ENCODE measurements around the gene DNAJB6. TPM values are rescaled to one million over a fixed set of nuclear protein-coding genes. Genes with fewer than 3 reads are reported as not detected.

Gene DNAJB6
- total and polyA plus RNA-seq, 2 donors (not counting 3 experiments of a cell fraction or from before 2014, with no cell fraction given): 69.6 to 135 TPM

DNA sequence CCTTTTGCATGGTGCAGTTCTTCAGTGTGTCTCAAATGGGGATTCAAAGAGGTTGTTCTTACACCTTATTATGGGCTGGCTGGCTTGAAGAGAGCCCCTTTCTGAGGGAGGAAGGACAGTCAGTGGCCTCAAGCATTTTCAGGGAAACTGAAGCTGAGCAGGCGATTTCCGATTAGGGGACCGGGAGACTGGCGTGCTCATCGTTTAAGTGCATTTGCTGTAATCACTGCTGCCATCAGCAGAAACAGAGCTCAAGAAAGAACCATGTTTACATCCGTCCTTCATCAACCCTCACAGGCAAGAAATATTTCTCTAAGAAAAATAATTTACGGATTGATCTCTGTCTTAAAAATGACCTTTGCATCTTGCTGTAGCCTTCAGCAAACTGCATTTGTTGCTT is 32.2 kb downstream of the DNAJB6 start:
- no peak for DNase-seq (ENCODE audit: low read depth, low spot score)
- TF ChIP-seq POLR2AphosphoS5 (IDR thresholded peaks at IDR 0.05; ENCODE audit: insufficient read depth, low read depth, low read length) (no peak), EZH2 (IDR thresholded peaks at IDR 0.05; ENCODE audit: borderline replicate concordance, low read depth, low read length, severe bottlenecking) (no peak), JUN (IDR thresholded peaks at IDR 0.05; ENCODE audit: borderline replicate concordance, insufficient read depth, insufficient read length, low read depth) (no peak), POLR2A (IDR thresholded peaks at IDR 0.05; ENCODE audit: low read depth, low read length) (no peak), FOS (IDR thresholded peaks at IDR 0.05; ENCODE audit: borderline replicate concordance, insufficient read depth, low read length) (no peak), GATA2 (IDR thresholded peaks at IDR 0.05; ENCODE audit: insufficient read depth, insufficient read length, low read depth, low read length) (no peak), MYC (IDR thresholded peaks at IDR 0.05; ENCODE audit: low read depth, low read length) (no peak)
- TF ChIP-seq, protein P1, sequence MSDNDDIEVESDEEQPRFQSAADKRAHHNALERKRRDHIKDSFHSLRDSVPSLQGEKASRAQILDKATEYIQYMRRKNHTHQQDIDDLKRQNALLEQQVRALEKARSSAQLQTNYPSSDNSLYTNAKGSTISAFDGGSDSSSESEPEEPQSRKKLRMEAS (IDR thresholded peaks at IDR 0.05; ENCODE audit: insufficient read depth, insufficient read length): no peak
- TF ChIP-seq, protein P2, sequence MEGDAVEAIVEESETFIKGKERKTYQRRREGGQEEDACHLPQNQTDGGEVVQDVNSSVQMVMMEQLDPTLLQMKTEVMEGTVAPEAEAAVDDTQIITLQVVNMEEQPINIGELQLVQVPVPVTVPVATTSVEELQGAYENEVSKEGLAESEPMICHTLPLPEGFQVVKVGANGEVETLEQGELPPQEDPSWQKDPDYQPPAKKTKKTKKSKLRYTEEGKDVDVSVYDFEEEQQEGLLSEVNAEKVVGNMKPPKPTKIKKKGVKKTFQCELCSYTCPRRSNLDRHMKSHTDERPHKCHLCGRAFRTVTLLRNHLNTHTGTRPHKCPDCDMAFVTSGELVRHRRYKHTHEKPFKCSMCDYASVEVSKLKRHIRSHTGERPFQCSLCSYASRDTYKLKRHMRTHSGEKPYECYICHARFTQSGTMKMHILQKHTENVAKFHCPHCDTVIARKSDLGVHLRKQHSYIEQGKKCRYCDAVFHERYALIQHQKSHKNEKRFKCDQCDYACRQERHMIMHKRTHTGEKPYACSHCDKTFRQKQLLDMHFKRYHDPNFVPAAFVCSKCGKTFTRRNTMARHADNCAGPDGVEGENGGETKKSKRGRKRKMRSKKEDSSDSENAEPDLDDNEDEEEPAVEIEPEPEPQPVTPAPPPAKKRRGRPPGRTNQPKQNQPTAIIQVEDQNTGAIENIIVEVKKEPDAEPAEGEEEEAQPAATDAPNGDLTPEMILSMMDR (IDR thresholded peaks at IDR 0.05; ENCODE audit: extremely low read depth in 1 of 2, insufficient read depth in 1 of 2, low read depth in 1 of 2, low read length in 2 of 2): no peak
- no peak for FAIRE-seq
- intact Hi-C loops (cut with micrococcal nuclease): no loop called here
- dilution Hi-C loops (cut with MboI; ENCODE audit: extremely low pct_ligation_motif_present, low sequenced_read_pairs): no loop called here
- ChIA-PET CTCF (no interaction called here), POLR2A (no interaction called here)
- Histone ChIP-seq H3K9ac (replicated peaks; ENCODE audit: extremely low read depth, insufficient read depth, low read length) (no peak overlapping the region), H4K20me1 (replicated peaks; ENCODE audit: control insufficient read depth, extremely low read depth, insufficient read depth, low read length) (peaks cover 5% of the 10 kb centered on the region), H2AFZ (ENCODE audit: low read depth, low read length) (no peak overlapping the region), H3K27me3 (ENCODE audit: control insufficient read depth in 2 of 2, insufficient read depth in 2 of 2, low read length in 2 of 2) (no peaks in the 10 kb centered on the region), H3K79me2 (ENCODE audit: control insufficient read depth, insufficient read depth, low read length) (peaks cover 68% of the 10 kb centered on the region), H3K9me3 (replicated peaks; ENCODE audit: control insufficient read depth, insufficient read depth, low read length) (no peaks in the 10 kb centered on the region), H3K36me3 (ENCODE audit: control insufficient read depth in 2 of 2, extremely low read depth in 1 of 2, insufficient read depth in 2 of 2, low read length in 2 of 2) (peaks cover 26 to 30% of the 10 kb centered on the region in 2 experiments), H3K9me1 (replicated peaks; ENCODE audit: control insufficient read depth, extremely low read depth, insufficient read depth, low read length) (no peaks in the 10 kb centered on the region), H3K4me1 (ENCODE audit: control insufficient read depth, extremely low read depth, insufficient read depth, low read length) (peaks cover 7% of the 10 kb centered on the region), H3K27ac (ENCODE audit: insufficient read depth, low read depth, low read length) (no peak overlapping the region), H3K4me3 (replicated peaks in 1 of 3; ENCODE audit: insufficient read depth in 1 of 3, low read depth in 1 of 3, low read length in 3 of 3) (no peak overlapping the region), H3K4me2 (ENCODE audit: insufficient read depth, low read length) (no peak overlapping the region)
- no TSS peak for BruUV-seq (replicated peaks)
